SIG-M5 treated with dmso at 0.1 percent for 504 hours (cell line): ENCODE data around the gene FBRSL1.
"Not testable (repeated sequence)": the region's sequence is repeated elsewhere in the genome, so short reads cannot be mapped to it uniquely, and the experiment has no call there.

ENCODE experiments used
- DNase-seq: peaks from one replicate; lab custom pipeline; 2025; ENCODE audit not compliant: unreplicated experiment; lab: John Stamatoyannopoulos, UW

Gene FBRSL1

DNA sequence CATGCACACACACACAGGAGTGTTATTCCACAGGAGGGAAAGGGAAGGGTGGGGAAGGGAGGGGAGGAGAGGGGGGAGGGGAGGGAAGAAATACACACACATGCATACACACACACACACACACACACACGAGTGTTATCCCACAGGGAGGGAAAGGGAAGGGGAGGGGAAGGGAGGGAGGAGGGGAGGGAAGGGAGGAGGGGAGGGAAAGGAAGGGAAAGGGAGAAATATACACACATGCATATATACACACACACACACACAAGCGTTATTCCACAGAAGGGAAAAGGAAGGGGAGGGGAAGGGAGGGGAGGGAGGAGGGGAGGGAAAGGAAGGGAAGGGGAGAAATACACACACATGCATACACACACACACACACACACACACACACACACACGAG, 19.6 kb upstream of the FBRSL1 start:
- no peak for DNase-seq

DNA sequence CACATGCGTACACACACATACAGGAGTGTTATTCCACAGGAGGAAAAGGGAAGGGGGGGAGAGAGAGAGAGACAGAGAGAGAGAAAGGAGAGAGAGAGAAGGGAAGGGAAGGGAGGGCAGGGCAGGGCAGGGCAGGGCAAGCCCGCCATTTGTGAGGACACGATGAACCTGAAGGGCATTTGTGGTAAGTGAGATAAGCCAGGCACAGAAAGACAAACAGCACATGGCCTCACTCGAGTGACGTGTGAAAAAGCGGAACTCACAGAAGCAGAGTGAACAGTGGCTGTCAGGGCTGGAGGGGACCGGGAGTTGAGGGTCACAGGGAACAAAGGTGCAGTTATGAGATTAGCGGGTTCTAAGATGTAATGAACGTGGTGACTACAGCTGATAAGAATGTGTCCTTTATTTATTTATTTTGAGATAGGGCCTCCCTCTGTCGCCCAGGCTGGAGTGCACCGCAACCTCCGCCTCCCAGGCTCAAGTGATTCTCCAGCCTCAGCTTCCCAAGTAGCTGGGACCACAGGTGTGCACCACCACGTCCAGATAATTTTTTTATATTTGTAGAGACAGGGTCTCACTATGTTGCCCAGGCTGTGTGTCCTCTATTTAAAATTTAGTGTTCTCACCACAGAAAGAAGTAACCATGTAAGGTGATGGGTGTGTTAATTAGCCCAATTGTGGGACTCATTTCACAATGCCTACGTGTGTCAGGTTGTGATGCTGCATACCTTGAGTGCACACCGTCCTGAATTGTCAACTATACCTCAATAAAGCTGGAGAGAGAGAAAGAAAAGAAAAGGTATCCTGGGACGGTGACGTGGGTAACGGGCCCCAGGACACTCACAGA, 18.7 kb upstream of the FBRSL1 start:
- DNase-seq: peak; percentile 36

DNA sequence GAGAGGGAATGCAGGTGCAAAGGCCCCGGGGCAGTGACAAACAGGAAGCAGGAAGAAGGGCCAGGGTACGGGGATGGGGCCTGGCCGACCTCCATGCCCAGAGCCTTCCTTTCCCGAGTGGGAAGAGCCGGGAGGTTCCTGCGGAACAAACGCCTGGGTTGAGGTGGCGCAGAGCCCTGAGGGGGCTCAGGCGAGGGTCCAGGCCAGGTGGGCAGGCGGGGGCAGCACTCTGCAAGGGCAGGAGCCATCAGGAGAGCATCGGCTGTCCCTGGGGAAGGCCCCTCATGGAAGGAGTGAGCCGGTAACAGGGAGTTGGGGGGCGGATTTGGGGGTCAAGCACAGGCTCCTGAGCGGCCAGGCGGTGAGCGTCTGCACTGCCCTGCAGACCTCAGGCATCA, 18.1 kb upstream of the FBRSL1 start:
- DNase-seq: no peak

DNA sequence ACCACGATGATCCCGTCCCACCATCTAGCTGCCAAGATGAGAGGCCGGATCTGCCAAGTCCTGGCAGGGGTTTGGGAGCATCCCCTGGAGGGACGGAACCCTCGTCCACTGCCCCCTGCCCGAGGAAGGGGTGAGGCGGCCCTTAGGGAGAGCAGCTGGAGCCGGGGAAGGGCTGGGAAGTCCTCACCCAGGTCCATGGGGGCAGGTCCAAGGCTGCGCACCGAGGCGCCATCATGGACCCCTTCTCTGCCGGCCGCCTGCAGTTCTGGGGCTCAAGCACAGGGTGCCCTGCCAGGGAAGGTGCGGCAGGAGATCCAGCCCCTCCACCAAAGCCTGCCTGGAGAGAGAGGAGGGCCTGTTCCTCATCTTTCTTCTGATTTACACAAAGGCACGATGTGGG, 17.6 kb upstream of the FBRSL1 start:
- no peak for DNase-seq

DNA sequence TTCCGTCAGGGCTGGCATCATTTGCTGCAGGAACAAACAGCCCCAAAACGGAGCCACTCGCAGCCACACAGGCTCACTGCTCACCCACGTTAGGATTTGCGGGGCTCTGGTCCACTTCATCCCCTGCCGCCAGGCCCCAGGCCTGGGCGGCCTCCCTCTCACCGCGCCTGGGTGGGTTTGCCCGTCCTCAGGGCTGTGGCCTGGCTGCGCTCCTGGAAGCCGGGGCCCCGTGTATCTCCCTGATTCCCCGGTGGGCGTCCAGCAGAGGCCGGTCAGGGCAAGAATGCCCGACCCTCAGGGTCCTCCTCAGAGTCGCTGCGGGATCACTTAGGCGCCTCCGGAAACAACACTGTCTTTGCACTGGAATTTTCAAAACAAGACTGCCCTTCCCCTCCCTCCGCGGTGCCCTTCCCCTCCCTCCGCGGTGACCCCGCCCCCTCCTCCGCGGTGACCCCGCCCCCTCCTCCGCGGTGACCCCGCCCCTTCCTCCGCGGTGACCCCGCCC, 15.7 kb upstream of the FBRSL1 start:
- DNase-seq: no peak

DNA sequence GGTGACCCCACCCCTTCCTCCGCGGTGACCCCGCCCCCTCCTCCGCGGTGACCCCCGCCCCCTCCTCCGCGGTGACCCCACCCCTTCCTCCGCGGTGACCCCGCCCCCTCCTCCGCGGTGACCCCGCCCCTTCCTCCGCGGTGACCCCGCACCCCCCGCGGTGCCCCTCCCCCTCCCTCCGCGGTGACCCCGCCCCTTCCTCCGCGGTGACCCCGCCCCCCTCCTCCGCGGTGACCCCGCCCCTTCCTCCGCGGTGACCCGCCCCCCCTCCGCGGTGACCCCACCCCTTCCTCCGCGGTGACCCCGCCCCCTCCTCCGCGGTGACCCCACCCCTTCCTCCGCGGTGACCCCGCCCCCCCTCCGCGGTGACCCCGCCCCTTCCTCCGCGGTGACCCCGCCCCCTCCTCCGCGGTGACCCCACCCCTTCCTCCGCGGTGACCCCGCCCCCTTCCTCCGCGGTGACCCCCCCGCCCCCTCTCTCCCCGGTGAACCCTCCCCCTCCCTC, 15.1 kb upstream of the FBRSL1 start:
- not testable (repeated sequence) for DNase-seq

DNA sequence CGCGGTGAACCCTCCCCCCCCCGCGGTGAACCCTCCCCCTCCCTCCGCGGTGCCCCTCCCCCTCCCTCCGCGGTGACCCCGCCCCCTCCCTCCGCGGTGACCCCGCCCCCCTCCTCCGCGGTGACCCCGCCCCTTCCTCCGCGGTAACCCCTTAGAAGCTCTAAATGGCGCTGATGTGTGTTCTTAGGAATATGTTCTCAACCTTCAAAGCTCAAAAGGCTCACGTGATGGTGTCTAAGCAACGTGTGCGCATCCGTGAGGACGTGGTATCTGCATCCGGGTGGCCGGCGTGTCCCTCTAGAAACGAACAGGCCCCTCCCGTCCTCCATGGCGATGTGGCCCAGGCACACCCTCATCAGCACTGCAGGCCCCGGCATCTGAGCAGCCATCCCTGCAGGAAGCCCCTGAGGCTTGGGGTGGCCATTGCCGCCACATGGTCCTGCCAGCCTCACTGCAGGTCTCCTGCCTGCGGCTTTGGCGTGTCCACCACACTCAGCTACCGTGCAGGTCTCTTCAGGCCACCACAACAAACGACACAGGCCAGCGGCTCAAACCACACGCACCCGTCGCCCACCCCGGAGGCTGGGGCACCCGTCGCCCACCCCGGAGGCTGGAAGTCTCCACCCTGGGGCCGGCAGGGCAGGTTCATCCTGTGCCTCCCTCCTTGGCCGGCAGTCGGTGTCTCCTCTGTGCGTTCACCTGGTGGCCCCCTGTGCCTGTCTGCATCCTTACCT, 14.5 kb upstream of the FBRSL1 start:
- DNase-seq: no peak

DNA sequence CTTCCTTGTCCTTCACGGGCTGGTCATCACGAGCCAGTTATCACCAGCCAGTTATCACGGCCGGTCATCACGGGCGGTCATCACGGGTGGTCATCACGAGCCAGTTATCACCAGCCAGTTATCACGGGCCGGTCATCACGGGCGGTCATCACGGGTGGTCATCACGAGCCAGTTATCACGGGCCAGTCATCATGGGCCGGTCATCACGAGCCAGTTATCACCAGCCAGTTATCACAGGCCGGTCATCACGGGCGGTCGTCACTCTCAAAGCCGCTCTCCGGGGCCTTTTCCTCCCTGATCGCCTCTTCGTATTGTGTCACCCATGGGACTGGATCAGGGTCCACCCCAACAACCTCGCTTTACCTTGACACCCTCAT, 13.9 kb upstream of the FBRSL1 start:
- DNase-seq: no peak

DNA sequence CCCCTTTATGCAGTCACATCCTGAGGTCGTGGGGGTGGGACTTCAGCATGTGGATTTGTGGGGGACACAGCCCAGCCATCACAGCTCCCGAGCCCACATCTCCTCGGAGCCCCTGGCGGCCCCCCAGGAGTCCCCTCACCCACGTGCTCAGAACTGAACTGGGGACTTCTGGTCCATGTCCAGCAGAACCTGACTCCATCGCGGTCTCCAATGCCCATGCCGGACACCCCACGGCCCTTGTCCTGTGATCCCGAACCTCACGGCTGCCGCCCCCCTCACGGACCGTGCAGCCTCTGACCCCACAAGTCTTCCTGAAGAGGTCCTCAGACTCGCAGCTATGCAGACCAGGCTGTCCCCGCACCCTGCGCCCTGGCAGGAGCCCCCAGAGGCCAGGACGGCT, 13.5 kb upstream of the FBRSL1 start:
- no peak for DNase-seq

DNA sequence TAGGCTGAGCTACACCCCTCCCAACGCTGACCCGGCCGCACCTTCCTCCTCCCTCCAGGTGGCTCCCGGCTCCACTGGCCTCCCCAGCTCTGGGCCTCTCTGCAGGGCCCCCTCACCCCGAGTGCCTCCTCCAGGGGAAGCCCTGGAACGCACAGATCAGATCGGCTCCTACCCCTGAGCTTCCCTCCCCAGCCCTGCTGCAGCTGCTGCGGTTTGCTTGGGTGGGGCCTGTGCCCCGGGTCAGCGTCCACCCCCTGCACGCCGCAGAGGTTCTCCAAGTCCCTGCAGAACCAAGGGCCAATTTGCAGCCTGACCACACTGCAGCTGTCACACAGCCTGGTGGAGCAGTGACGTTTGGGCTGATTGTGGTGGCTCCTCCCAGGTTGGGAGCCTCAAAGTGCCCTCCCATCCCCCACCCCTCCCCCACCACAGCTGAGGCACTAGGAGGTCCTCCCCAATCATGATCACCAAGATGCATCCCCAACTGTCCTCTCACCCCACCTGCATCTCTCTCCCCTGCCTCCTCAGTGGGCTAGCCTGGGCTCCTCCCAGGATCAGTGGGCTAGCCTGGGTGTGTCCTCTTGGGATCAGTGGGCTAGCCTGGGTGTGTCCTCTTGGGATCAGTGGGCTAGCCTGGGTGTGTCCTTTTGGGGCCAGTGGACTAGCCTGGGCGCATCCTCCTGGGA, 12.8 kb upstream of the FBRSL1 start:
- no peak for DNase-seq

DNA sequence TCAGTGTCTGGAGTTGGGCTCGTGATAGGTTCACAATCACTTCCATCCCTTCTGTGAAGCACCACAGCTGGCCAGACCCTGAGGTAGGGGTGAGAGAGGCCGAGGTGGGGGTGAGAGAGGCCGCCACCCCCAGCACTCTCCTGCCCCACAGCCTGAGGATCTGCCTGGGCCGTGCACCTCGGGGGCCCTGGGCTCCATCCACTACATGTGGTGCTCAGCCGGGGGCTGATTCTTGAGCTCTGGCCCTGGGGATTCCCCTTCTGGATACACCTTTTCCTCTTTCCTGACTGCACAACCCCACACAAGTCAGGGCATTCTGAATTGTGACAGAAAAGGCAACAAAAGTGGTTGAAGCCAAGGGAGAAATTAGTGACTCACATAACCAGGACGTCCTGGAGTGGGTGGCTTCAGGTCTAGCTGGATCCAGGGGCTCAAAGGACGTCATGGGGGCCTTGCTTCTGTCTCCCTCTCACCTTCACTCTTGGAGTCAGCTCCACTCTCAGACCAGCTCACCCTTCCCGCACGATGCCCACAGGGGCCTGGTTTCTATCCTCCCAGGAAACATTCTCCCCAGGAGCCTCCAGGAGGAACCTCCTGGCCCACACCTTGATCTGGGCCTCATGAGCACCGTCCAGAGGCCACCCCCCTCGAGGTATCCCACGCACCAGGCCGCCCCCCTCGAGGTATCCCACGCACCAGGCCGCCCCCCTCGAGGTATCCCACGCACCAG, 12.1 kb upstream of the FBRSL1 start:
- DNase-seq: no peak

DNA sequence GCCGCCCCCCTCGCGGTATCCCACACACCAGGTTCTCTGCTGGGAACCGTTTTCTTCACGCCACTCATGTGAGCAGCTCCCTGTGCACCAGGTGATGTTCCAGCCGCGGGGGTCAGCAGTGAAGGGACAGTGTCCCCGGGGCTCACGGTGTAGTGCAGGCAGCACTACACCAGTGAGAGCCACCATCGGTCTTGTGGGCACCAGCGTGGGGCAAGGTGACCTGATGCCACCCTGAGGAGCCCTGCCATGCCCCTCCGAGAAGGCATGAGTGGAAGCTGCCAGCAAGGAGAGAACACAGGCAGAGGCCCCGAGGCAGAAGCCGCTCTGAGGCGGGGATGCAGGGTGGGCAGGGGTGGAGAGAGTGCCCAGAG, 11.5 kb upstream of the FBRSL1 start:
- no peak for DNase-seq

DNA sequence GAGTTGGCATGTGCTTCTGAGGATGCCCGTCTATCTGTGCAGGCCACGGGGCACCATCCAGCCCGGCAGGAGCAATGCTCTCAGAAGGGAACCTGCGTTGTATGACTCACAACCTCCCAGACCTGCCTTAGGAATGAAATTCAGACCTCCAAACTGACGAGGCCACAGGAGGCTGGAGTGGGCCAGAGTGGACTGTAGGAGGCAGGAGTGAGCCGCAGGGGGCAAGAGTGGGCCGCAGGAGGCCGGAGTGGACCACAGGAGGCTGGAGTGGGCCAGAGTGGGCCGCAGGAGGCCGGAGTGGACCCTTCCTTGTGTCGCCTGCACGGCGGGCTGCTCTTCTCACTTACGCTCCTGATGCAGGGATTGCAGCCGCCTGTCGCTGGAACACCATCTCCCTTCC, 11.1 kb upstream of the FBRSL1 start:
- DNase-seq: no peak

DNA sequence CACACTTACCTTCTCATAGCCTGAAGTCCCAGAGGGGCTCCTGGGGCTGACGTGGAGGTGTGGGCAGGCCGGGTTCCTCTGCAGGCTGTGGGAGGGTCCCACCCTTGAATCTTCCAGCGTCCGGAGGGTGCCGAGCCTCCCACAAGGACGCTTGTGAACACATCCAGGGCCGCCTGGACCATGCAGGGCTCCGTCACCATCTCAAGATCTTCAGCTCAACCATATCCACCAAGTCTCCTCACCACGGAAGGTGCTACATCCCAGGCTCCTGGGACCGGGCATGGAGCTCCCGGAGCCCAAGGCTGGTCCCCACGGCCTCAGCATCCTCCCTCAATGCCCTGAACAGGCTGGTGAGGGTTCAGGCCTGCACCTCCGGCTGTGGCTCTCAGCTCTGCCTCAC, 10.7 kb upstream of the FBRSL1 start:
- DNase-seq: no peak

DNA sequence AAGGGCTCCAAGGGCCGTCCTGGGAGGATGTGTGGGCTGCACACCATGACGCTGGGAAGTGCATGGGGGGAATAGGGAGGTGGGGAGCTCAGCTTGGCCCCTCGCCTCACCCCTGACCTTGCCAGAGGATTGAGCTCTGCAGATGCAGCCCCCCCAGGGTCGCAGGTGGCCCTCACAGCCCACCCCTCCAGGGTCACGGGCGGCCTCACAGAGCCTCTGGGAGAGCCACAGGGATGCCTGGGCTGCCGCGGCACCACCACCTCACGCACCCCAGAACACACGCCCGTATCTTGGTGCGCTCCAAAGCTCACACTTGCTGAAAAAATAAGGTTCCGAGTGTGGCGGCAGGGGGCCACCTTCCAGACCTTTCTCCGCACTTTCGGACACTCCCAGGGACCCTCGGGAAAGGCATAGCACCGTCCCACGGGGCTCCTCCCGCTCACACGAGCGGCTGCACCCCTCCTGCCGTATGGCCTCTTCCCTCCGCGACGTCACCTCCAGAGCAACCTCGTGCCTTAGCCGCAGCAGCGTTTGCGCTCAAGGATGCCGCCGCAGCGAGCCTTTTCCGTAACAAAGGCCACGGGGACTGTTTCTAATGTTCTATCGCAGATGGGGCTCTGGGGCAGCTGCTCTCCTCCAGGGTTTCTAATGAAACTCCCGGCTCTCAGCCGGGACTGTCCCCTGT, 9.9 kb upstream of the FBRSL1 start:
- DNase-seq: no peak

DNA sequence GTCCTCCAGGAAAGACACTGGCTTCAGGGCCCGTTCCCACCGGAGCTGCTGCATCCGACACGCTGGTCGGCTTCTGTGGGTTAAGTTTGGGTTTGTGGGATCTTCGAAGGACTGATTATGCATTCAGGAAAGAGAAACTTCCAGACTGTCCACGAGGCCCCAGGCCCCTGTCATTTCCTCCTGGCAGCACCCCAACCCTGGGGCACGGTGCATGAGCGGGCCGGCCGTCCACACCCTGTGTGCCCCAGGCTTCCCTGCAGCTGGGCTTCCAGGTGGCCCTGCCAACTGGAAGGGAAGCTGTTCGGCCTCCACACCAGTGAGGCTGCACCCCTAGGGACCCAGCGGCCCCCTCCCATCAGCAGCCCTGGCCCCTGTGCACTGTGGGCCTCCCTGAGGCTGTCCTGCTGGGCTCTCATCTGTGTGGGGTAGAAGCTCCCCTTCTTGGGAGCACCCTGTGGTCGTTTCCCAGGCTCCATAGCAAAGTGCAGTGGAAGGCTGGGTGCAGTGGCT, 9.3 kb upstream of the FBRSL1 start:
- DNase-seq: no peak

DNA sequence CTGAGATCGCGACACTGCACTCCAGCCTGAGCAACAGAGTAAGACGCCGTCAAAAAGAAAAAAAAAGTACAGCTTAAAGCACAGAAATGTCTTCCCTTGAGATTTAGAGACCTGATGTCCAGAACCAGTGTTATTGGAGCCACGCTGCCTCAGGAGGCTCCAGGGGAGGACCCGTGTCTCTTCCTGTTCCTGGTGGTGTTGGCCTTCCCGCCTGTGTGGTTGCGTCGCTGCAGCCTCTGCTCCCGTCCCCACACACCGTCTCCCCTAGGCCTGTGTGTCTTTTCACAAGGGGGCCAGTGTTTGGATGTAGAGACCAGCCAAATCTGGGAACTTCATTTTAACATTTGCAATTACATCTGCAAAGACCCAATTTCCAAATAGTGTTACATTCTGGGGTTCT, 8.6 kb upstream of the FBRSL1 start:
- DNase-seq: peak; percentile 59

DNA sequence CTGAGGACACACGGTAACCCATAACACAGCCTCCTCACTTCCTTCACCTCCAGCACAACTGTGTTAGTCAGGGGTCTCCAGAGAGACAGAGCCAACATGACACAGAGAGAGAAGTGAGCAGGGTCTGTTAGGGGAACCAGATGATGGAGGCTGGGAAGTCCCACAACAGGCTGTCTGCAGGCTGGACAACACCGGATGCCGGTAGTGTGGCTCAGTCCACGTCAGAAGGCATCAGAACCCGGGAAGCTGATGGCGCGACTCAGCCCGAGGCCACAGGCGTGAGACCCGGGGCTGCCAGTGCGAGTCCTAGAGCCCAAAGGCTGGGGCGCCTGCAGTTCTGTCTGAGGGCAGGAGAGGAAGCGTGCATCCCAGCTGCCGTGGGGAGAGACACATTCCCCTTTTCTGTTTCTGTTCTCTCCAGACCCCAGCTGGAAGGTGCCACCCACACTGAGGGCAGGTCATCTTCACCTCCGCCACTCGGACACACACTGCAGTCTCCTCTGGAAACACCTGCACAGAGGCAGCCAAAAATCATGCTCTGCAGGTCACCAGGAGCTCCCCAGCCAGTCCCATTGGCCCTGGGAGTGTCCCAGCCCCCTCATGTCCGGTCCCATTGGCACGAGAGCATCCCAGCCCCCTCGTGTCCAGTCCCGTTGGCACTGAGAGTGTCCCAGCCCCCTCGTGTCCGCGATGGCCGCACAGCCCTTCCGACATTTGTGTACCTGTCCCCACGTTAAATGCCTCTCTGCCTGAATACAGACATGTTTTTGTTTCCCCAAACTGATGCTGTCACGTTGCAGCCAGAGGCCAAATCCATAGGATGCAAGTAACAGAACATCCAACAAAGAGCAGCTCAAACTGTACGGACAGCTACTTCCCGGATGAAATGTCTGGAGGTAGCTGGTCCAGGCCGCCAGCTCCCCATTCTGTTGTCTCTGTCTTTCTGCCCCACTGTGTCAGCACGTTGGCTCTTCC, 7.9 kb upstream of the FBRSL1 start:
- no peak for DNase-seq

DNA sequence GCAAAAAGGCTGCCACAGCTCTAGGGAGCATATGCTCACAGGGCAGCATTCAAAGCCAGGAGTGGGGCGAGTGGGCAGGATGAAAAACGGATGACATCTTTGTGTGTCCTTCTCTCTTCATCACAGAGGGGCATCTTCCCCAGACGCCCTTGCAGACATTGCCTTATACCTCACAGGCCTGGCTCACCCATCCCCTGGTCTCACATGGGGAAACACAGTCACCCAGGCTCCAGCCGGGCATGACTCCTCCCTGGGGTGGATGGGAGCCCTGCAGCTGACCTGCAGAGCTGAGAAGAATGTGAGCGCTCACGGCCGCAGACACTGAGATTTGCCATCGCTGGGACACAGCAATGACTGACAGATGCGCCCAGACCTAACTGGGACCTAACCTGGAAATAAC, 7.2 kb upstream of the FBRSL1 start:
- DNase-seq: no peak
